Activated T-cell treated with anti-CD3 and anti-CD28 coated beads for 1 hour (primary cell): Measurements from ENCODE around the gene MCEE.
A peak's percentile ranks its signal among the peaks of the same experiment; 100 is the strongest.

Experiments used
- DNase-seq: peaks from one replicate; pipeline ENCODE4 v3.0.0-alpha.2; 2020; ENCODE audit warnings: low read depth

Gene MCEE

GRCh38 chr2:71082402-71083252, 47.4 kb downstream of the MCEE start:
- DNase-seq, result no peak

GRCh38 chr2:71078624-71079023, 51.4 kb downstream of the MCEE start:
- DNase-seq, result no peak

- no peak for DNase-seq
Measured at GRCh38 chr2:71074893-71075395, 55.1 kb downstream of the MCEE start.

- DNase-seq, result no peak
Measured at GRCh38 chr2:71073475-71073874, 56.6 kb downstream of the MCEE start.

- DNase-seq, result no peak
Measured at GRCh38 chr2:71072492-71072891, 57.5 kb downstream of the MCEE start.

- DNase-seq, result peak; percentile 35
Measured at GRCh38 chr2:71071681-71072398, 58.2 kb downstream of the MCEE start.

- DNase-seq, result no peak
Measured at GRCh38 chr2:71070294-71071093, 59.5 kb downstream of the MCEE start.

GRCh38 chr2:71069376-71069775, 60.7 kb downstream of the MCEE start:
- no peak for DNase-seq

- DNase-seq, result peak; percentile 94
Measured at GRCh38 chr2:71068218-71069035, 61.6 kb downstream of the MCEE start, which contains the start of gene NAGK. Gene NAGK (plus strand): TSS chr2:71068648. CDS start chr2:71068684, 36 bp downstream.

GRCh38 chr2:71067567-71068217, 62.3 kb downstream of the MCEE start:
- no peak for DNase-seq

GRCh38 chr2:71066856-71067255, 63.2 kb downstream of the MCEE start:
- DNase-seq, result no peak

- no peak for DNase-seq
Measured at GRCh38 chr2:71064754-71065621, 65.0 kb downstream of the MCEE start.

- no peak for DNase-seq
Measured at GRCh38 chr2:71064110-71064611, 65.9 kb downstream of the MCEE start.

- no peak for DNase-seq
Measured at GRCh38 chr2:71063216-71063615, 66.8 kb downstream of the MCEE start.

GRCh38 chr2:71060871-71061270, 69.2 kb downstream of the MCEE start:
- DNase-seq, result no peak

- no peak for DNase-seq
Measured at GRCh38 chr2:71060211-71060610, 69.8 kb downstream of the MCEE start.
